Measurements from ENCODE around the gene RCOR1.
A peak's percentile ranks its signal among the peaks of the same experiment; 100 is the strongest.

DNA sequence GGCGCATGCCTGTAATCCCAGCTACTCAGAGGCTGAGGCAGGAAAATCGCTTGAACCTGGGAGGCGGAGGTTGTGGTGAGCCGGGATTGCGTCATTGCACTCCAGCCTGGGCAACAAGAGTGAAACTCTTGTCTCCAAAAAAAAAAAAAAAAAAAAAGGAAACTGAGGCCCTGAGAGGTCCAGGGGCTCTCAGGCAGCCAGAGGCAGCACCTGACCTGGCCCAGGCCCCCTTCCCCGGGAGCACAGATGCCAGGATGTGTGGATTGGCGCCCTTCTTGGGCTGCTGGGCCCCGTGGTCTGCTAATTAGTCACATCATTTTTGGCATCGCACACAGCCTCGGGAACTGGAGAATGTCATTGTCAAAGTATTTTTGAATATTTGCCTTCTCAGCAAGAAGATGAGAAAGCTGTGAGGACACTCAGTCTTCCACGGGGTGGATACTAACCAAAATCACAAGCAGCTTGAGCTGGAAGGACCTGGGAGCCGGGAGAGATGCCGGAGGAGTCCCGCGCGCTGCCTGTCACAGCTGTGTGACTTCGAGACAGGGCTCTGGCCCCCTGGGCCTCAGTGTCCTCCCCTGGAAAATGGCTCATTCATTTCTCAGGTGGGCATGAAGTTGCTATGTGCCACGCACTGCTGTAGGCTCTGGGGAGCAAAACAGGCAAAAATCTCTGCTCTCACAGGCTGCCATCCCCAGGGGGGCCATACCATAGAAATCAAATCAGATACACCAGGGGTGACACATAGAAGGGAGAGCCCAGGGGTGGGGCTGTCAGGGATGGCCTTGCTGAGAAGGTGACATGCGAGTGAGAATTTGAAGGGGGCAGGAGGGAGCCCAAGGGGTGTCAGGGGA lies 12.5 kb upstream of the RCOR1 start:
- TF ChIP-seq POLR2AphosphoS5 (IDR thresholded peaks at IDR 0.05) (peak in 1 of 3 donors; percentile 65), CTCF (IDR thresholded peaks at IDR 0.05) (no peak), POLR2A (IDR thresholded peaks at IDR 0.05) (no peak), EP300 (IDR thresholded peaks at IDR 0.05; ENCODE audit: low read depth) (no peak)

All from transverse colon (tissue), 4 donors.